ENCODE measurements around the gene SMIM21.

- TF ChIP-seq ZNF384 (IDR thresholded peaks at IDR 0.05) (no peak), L3MBTL2 (conservative IDR thresholded peaks at IDR 0.05) (no peak), ELF4 (IDR thresholded peaks at IDR 0.05) (no peak), BHLHE40 (IDR thresholded peaks at IDR 0.05; ENCODE audit: borderline replicate concordance) (no peak), HDGF (IDR thresholded peaks at IDR 0.05; ENCODE audit: borderline replicate concordance) (no peak), NFRKB (IDR thresholded peaks at IDR 0.05) (no peak), FOXM1 (IDR thresholded peaks at IDR 0.05; ENCODE audit: borderline replicate concordance) (no peak), SP1 (IDR thresholded peaks at IDR 0.05) (no peak)
Observed at GRCh38 chr18:75456199-75456631, 28.7 kb upstream of the SMIM21 start.
